GM19328 (cell line): ENCODE data around the gene PLCB4.
"Not testable (repeated sequence)": the region's sequence is repeated elsewhere in the genome, so short reads cannot be mapped to it uniquely, and the experiment has no call there.

Experiments used
- ATAC-seq: cut with Tn5 transposase; IDR thresholded peaks from one replicate; pipeline ENCODE4 v1.9.1; 2021; ENCODE audit warnings: mild to moderate bottlenecking, moderate library complexity; ENCODE audit not compliant: unreplicated experiment

Gene PLCB4

GRCh38 chr20:9349249-9349648, 280.4 kb downstream of the PLCB4 start:
- ATAC-seq: no peak

GRCh38 chr20:9352739-9353138, 283.9 kb downstream of the PLCB4 start:
- ATAC-seq: no peak

GRCh38 chr20:9353180-9353915, 284.5 kb downstream of the PLCB4 start:
- no peak for ATAC-seq

GRCh38 chr20:9353916-9354276, 285.0 kb downstream of the PLCB4 start:
- no peak for ATAC-seq

- ATAC-seq: no peak
These were observed 285.7 kb downstream of the PLCB4 start for GRCh38 chr20:9354579-9354978.

- ATAC-seq: no peak
These were observed 289.1 kb downstream of the PLCB4 start for GRCh38 chr20:9358001-9358400.

- no peak for ATAC-seq
These were observed 290.8 kb downstream of the PLCB4 start for GRCh38 chr20:9359561-9360308.

GRCh38 chr20:9360431-9360830, 291.5 kb downstream of the PLCB4 start:
- no peak for ATAC-seq

- ATAC-seq: no peak
These were observed 294.8 kb downstream of the PLCB4 start for GRCh38 chr20:9363673-9364072.

GRCh38 chr20:9367328-9367727, 298.4 kb downstream of the PLCB4 start:
- ATAC-seq: no peak

- ATAC-seq: no peak
These were observed 298.9 kb downstream of the PLCB4 start for GRCh38 chr20:9367746-9368145.

GRCh38 chr20:9368893-9369292, 300.0 kb downstream of the PLCB4 start:
- ATAC-seq: no peak

- ATAC-seq: no peak
These were observed 300.7 kb downstream of the PLCB4 start for GRCh38 chr20:9369557-9369956.

- ATAC-seq: no peak
These were observed 305.2 kb downstream of the PLCB4 start for GRCh38 chr20:9374072-9374471.

- ATAC-seq: no peak
These were observed 305.6 kb downstream of the PLCB4 start for GRCh38 chr20:9374480-9374879.

GRCh38 chr20:9375221-9375681, 306.4 kb downstream of the PLCB4 start:
- ATAC-seq: no peak

GRCh38 chr20:9377007-9377406, 308.1 kb downstream of the PLCB4 start:
- no peak for ATAC-seq

GRCh38 chr20:9385345-9386310, 316.7 kb downstream of the PLCB4 start:
- ATAC-seq: not testable (repeated sequence)

GRCh38 chr20:9388160-9388812, 319.4 kb downstream of the PLCB4 start:
- ATAC-seq: no peak

- no peak for ATAC-seq
These were observed 319.9 kb downstream of the PLCB4 start for GRCh38 chr20:9388813-9389161.

- ATAC-seq: no peak
These were observed 320.5 kb downstream of the PLCB4 start for GRCh38 chr20:9389346-9389745.
